GM23248 (cell line): Measurements from ENCODE around the gene KRT9. TPM values are rescaled to one million over a fixed set of nuclear protein-coding genes. Genes with fewer than 3 reads are reported as not detected.

Source experiments
- DNase-seq: peaks from one replicate; pipeline ENCODE4 v3.0.0-alpha.2; 2015
- H2AFZ ChIP-seq: fragments of 200-600 bp; sonication (generic); 2 replicates; pipeline ENCODE4 v1.6.1; 2016; ENCODE audit warnings: antibody characterized with exemption
- H3F3A ChIP-seq: fragments of 200-600 bp; sonication (generic); 2 replicates; pipeline ENCODE4 v1.6.1; 2016; ENCODE audit warnings: mild to moderate bottlenecking, antibody characterized with exemption, mixed run types; ENCODE audit not compliant: insufficient read depth
- H3K27ac ChIP-seq: fragments of 200-600 bp; sonication (generic); 2 replicates; pipeline ENCODE4 v1.5.1; 2016; ENCODE audit warnings: mild to moderate bottlenecking
- H3K27me3 ChIP-seq: fragments of 200-600 bp; sonication (generic); replicated peaks from 2 replicates; pipeline ENCODE4 v1.6.1; 2016; ENCODE audit warnings: mild to moderate bottlenecking; ENCODE audit not compliant: insufficient read depth
- H3K36me3 ChIP-seq: fragments of 200-600 bp; sonication (generic); 2 replicates; pipeline ENCODE4 v1.6.1; 2016; ENCODE audit warnings: low read depth, mild to moderate bottlenecking
- H3K4me1 ChIP-seq: fragments of 200-600 bp; sonication (generic); 2 replicates; pipeline ENCODE4 v1.6.1; 2016; ENCODE audit warnings: mild to moderate bottlenecking; ENCODE audit not compliant: insufficient read depth
- H3K4me2 ChIP-seq: fragments of 200-600 bp; sonication (generic); one replicate; pipeline ENCODE4 v1.6.1; 2016; ENCODE audit warnings: mild to moderate bottlenecking; ENCODE audit not compliant: unreplicated experiment
- H3K4me3 ChIP-seq: fragments of 200-600 bp; sonication (generic); 2 replicates; pipeline ENCODE4 v1.5.1; 2016; ENCODE audit warnings: mild to moderate bottlenecking
- H3K79me2 ChIP-seq: fragments of 200-600 bp; sonication (generic); 2 replicates; pipeline ENCODE4 v1.6.1; 2016; ENCODE audit warnings: mild to moderate bottlenecking; ENCODE audit not compliant: insufficient read depth
- H3K9ac ChIP-seq: fragments of 200-600 bp; sonication (generic); 2 replicates; pipeline ENCODE4 v1.6.1; 2016; ENCODE audit warnings: mild to moderate bottlenecking
- H3K9me2 ChIP-seq: fragments of 200-600 bp; sonication (generic); 2 replicates; pipeline ENCODE4 v1.6.1; 2016; ENCODE audit warnings: mixed run types, mild to moderate bottlenecking, moderate library complexity; ENCODE audit not compliant: insufficient read depth
- H3K9me3 ChIP-seq: fragments of 200-600 bp; sonication (generic); one replicate; pipeline ENCODE4 v1.6.1; 2017; ENCODE audit warnings: low read depth
- H4K20me1 ChIP-seq: fragments of 200-600 bp; sonication (generic); 2 replicates; pipeline ENCODE4 v1.6.0; 2016; ENCODE audit not compliant: insufficient read depth
- EZH2 ChIP-seq: fragments of 200-600 bp; sonication (generic); IDR thresholded peaks from 2 replicates; pipeline ENCODE4 v1.6.1; 2018; ENCODE audit warnings: antibody characterized with exemption, mild to moderate bottlenecking; ENCODE audit not compliant: insufficient read depth, poor library complexity, severe bottlenecking
- EZH2phosphoT487 ChIP-seq: fragments of 200-600 bp; sonication (generic); IDR thresholded peaks from 2 replicates; pipeline ENCODE4 v1.6.1; 2018; ENCODE audit warnings: antibody characterized with exemption, moderate library complexity, mild to moderate bottlenecking, low read depth; ENCODE audit not compliant: insufficient read depth
- WGBS, 2 experiments: methylation state at CpG; one replicate each; pipeline ENCODE4 v1.1.6; 2015 to 2017; ENCODE audit warnings: low lambda C conversion rate in 2 of 2, low coverage in 1 of 2; ENCODE audit errors: missing lambda C conversion rate in 2 of 2; 5-methylcytosine and 5-hydroxymethylcytosine counted together
- in situ Hi-C: fragments of 300-500 bp; cut with MboI; formaldehyde crosslinking; loops from 2 replicates; pipeline ENCODE4 v1.15.0; 2020
- polyA plus RNA-seq: library from polyadenylated mRNA; unstranded; fragments of >200 nt; fragmentation: Nextera tagmentation; extraction: Ambion mirVana; gene quantifications from 2 replicates; pipeline ENCODE4 v1.2.1, GENCODE V29; 2016
- total RNA-seq: library from RNA; depleted of rRNA; stranded (reverse); fragments of >200 nt; shearing (Covaris generic); gene quantifications from 2 replicates; pipeline ENCODE4 v1.2.3, GENCODE V29; 2014

The KRT9 gene
- total and polyA plus RNA-seq, 2 experiments from 2014 or later: not detected

- Histone ChIP-seq H3K36me3 (no peaks in the 10 kb centered on the region), H3F3A (0 out of 2 replicates have a peak, but pooled peaks cover 6% of the 10 kb centered on the region), H2AFZ (no peak overlapping the region), H3K4me2 (no peak overlapping the region), H3K9ac (no peak overlapping the region), H4K20me1 (no peaks in the 10 kb centered on the region), H3K27ac (no peak overlapping the region), H3K79me2 (no peaks in the 10 kb centered on the region), H3K4me1 (peaks cover 17% of the 10 kb centered on the region), H3K9me3 (no peaks in the 10 kb centered on the region), H3K9me2 (no peaks in the 10 kb centered on the region), H3K4me3 (no peak overlapping the region), H3K27me3 (no peaks in the 10 kb centered on the region; the same call in 1 of the 2 replicates)
- TF ChIP-seq EZH2 (no peak), EZH2phosphoT487 (no peak)
- no peak for DNase-seq
- in situ Hi-C loops: no loop called here
- WGBS, 2 experiments: 86 to 92% methylated on average over 19 of the region's 19 CpGs
Measured at GRCh38 chr17:41523787-41524186, 48.1 kb downstream of the KRT9 start.

- peaks cover 17% of the 10 kb centered on the region for H3K4me1 ChIP-seq
- H3K27me3 ChIP-seq: no peaks in the 10 kb centered on the region; the same call in 1 of the 2 replicates
- no peak overlapping the region for H3K9ac ChIP-seq
- no peak for DNase-seq
- H3K9me3 ChIP-seq: no peaks in the 10 kb centered on the region
- H4K20me1 ChIP-seq: no peaks in the 10 kb centered on the region
- H2AFZ ChIP-seq: no peak overlapping the region
- no peak overlapping the region for H3K4me2 ChIP-seq
- H3K9me2 ChIP-seq: no peaks in the 10 kb centered on the region
- H3K4me3 ChIP-seq: no peak overlapping the region
- no peak for TF ChIP-seq EZH2
- TF ChIP-seq EZH2phosphoT487: no peak
- H3K27ac ChIP-seq: no peak overlapping the region
- H3F3A ChIP-seq: 0 out of 2 replicates have a peak, but pooled peaks cover 6% of the 10 kb centered on the region
- no peaks in the 10 kb centered on the region for H3K79me2 ChIP-seq
- in situ Hi-C loops: no loop called here
- 74 to 85% methylated on average over 4 of the region's 4 CpGs for WGBS, 2 experiments
- H3K36me3 ChIP-seq: no peaks in the 10 kb centered on the region
Measured at GRCh38 chr17:41523225-41523593, 48.6 kb downstream of the KRT9 start.

GRCh38 chr17:41522301-41523224 is 49.3 kb downstream of the KRT9 start:
- 94 to 97% methylated on average over 12 of the region's 12 CpGs for WGBS, 2 experiments
- no peak for DNase-seq
- Histone ChIP-seq H2AFZ (peak overlapping the region; percentile 42; the same call in 1 of the 2 replicates), H3K4me2 (no peak overlapping the region), H3K9me2 (no peaks in the 10 kb centered on the region), H4K20me1 (no peaks in the 10 kb centered on the region), H3K9ac (0 out of 2 replicates have a peak overlapping the region, but pooled peaks have one; percentile 30), H3K9me3 (no peaks in the 10 kb centered on the region), H3K27me3 (no peaks in the 10 kb centered on the region; the same call in 1 of the 2 replicates), H3K79me2 (no peaks in the 10 kb centered on the region), H3F3A (0 out of 2 replicates have a peak, but pooled peaks cover 6% of the 10 kb centered on the region), H3K4me1 (peaks cover 17% of the 10 kb centered on the region), H3K4me3 (no peak overlapping the region), H3K36me3 (no peaks in the 10 kb centered on the region), H3K27ac (no peak overlapping the region)
- in situ Hi-C loops: no loop called here
- no peak for TF ChIP-seq EZH2phosphoT487
- TF ChIP-seq EZH2: no peak

- Histone ChIP-seq H3K36me3 (no peaks in the 10 kb centered on the region), H3K9ac (0 out of 2 replicates have a peak overlapping the region, but pooled peaks have one; percentile 30), H4K20me1 (no peaks in the 10 kb centered on the region), H3K79me2 (no peaks in the 10 kb centered on the region), H3F3A (0 out of 2 replicates have a peak, but pooled peaks cover 6% of the 10 kb centered on the region), H3K9me2 (no peaks in the 10 kb centered on the region), H3K4me2 (peak overlapping the region; percentile 19), H3K4me3 (no peak overlapping the region), H3K4me1 (peaks cover 17% of the 10 kb centered on the region), H3K27me3 (no peaks in the 10 kb centered on the region), H3K27ac (no peak overlapping the region), H2AFZ (peak overlapping the region; percentile 42; the same call in 1 of the 2 replicates), H3K9me3 (no peaks in the 10 kb centered on the region)
- TF ChIP-seq EZH2 (no peak), EZH2phosphoT487 (no peak)
- 60 to 76% methylated on average over 6 of the region's 6 CpGs for WGBS, 2 experiments
- peak; percentile 87 for DNase-seq
- in situ Hi-C loops: no loop called here
Measured at GRCh38 chr17:41521574-41522261, 50.1 kb downstream of the KRT9 start.
